ENCODE measurements around the gene NEB.
A peak's percentile ranks its signal among the peaks of the same experiment; 100 is the strongest.
"Not testable (repeated sequence)": the region's sequence is repeated elsewhere in the genome, so short reads cannot be mapped to it uniquely, and the experiment has no call there.

Gene NEB

GRCh38 chr2:151646512-151646911 is 87.8 kb downstream of the NEB start:
- DNase-seq (ENCODE audit: low spot score) = not testable (repeated sequence)

DNA sequence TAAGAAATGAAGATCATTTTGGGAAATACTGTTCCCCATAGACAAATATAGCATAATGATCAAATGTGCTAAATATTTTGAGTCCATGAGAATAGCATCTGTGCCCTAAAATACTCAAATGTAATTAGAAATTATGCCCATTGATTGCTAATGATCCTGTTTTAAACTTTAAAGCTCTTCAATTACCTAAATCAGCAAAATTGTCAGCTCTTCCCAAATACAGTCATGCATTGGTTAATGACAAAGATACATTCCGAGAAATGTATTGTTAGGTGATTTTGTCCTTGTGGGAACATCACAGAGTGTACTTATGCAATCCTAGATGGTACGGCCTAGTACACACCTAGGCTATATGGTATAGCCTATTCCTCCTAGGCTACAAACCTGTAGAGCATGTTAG is 89.7 kb downstream of the NEB start:
- no peak for DNase-seq (ENCODE audit: low spot score)

DNA sequence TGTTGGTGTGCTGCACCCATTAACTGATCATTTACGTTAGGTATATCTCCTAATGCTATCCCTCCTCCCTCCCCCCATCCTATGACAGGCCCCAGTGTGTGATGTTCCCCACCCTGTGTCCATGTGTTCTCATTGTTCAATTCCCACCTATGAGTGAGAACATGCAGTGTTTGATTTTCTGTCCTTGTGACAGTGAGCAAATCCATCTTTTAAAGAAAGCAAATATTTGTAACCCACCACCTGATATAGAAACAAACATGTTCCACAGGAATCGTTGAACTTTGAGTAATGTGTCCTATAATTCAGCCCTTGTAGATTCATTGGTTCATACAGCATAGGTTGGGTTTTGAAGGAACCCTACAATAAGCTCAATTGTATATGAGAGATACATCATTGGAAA is 92.4 kb downstream of the NEB start:
- DNase-seq (ENCODE audit: low spot score) = not testable (repeated sequence)

DNA sequence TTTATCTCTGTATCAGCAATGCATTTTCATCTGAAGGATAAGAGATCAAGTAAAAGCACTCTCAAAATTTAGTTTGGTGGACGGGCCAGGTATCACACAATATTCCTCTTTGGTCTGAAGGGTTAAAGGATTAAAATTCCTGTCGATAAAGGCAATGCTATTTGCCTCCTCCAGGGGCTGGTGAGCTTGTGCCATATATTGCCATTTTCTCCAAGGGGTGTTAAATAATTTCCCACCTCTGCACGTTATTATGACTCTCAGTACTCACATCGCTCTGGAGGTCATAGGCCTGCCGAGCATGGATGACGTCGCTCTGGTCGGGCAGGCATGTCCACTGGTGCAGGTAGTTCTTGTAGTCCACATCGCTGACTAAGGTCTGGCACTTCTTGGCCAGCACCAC is 94.2 kb downstream of the NEB start:
- no peak for DNase-seq (ENCODE audit: low spot score)

DNA sequence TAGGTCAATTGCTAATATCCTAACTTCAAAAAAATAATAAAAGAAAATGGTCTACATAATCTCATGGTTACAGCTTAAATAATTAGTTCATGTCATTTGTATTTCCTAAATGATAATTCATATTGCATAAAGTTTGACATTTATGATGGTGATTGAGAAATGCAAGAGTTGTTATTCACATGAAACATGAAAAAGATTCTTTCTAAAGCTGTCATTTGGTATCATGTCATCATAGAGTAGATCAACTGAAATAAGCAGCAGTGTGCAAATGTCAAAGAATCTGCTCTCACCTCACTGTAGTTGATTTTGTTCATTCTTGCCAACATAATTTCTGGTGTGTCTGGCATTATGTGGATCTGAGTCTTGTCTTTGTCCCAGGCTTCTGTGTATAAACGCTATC is 95.3 kb downstream of the NEB start:
- no peak for DNase-seq (ENCODE audit: low spot score)

DNA sequence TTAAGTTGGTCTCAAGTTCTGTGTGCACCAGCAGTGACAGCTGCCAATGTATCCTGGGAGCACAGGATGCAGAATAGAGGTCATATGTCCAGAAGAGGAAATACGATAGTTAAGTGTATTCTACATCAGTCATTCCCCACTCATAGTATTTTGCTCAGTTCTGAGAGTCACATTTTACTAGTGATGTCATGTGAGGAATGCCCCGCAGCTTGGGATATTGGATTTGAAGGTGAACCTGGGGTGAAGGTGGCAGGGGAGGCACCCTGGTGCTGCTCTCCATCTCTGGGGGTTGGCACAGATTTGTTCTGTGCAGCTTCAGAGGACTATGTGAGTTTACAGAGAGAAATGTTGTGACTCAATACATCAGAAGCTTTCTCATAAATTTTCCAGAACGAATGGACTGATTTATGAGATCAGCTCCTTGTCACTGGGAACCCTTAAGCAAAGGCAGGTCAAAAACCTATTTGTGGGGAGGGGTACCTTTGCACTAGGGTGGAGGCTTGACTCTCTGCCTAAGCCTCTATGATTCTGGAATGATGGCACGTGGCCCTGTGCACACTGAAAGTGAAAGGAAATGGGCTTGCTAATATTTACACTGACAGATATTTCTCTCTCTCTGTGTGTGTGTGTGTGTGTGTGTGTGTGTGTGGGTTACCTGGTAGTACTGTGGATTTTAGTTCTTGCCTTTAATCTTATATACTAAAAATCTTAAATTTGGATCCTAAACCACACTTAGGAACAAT is 95.9 kb downstream of the NEB start:
- DNase-seq (ENCODE audit: low spot score) = peak; percentile 37

DNA sequence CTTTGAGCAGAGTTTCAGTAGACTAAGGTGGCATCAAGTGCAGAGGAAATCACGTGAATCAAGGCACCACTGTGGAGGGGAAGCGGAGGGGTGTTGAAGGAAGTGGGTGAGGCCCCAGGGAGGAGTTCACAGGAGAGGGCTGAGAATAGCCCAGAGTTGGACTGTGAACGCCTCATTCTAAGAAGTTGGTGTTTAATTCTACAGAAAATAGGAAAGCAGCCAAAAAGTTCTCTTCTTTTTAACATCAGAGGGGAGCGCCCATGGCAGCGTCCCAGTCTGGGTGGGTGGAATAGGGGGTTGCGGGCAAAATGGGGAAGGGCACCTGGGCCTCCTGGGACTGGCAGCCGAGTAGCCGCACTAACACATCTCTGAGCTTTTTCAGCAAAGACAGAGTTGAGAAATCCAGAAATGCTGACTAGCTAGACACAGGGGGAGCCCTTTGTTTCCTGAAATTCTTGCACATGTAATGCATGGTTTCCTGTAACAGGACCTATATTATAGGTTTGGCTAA is 97.0 kb downstream of the NEB start:
- DNase-seq (ENCODE audit: low spot score) = peak; percentile 29

DNA sequence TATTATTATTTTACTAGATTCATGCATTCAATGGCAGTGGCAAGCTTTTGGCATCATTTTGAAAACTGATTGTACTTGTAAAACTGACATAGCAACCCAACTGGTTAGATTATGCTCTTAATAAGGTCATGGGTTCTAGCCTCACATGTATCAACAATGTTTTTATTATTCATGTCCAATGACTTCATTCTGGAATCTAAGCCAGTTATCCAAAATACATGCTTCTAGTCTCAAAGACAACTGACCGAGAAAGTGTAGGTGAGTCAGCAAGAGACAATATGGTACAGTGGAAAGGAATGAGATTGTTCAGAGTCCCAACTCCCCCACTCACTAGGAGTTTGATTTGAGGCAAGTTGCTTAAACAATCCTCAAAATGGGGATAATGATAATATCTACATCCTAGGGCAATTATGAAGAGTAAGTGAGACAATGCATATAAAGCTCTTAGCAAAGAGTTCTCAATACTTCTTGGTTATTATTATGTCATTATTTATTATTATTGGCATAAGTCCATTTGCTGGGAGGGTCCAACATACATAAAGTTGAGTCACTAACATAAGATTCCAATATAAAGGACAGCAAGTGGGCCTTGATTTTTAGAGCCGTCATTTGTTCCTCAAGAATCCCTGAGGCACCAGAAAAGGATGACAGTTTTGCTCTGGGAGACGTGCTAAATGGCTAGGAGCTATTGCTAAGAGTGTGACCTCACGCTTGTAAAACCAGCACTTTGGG is 99.4 kb downstream of the NEB start:
- no peak for DNase-seq (ENCODE audit: low spot score)

DNA sequence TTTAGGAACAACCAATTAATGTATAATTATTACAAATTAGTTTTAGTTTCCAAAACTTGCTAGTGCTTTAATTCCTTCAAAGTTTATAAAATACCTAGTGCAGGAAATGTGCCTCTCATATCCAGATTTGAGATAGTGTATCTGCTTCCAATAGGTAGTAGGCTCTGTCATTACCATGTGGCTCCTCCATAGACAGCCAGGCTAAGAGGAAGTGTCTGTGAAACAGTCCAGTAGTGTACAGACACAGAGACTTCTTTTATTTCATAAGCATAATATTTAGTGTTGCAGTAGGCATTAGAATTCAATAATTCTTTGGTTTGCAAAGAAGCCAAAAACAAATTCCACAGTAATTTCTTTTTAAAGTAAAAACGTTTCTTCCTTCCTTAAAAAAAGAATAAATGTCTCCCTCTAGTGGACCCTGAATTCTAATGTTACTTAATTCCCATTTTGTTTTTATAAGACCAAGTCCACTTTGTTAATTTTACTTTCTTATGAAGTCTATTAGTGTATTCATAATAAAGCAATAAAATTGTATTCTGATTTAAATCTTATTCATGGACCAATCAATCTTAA is 101.2 kb downstream of the NEB start:
- peak; percentile 50 for DNase-seq (ENCODE audit: low spot score)

GRCh38 chr2:151630372-151630771 is 103.9 kb downstream of the NEB start:
- DNase-seq (ENCODE audit: low spot score) = no peak

DNA sequence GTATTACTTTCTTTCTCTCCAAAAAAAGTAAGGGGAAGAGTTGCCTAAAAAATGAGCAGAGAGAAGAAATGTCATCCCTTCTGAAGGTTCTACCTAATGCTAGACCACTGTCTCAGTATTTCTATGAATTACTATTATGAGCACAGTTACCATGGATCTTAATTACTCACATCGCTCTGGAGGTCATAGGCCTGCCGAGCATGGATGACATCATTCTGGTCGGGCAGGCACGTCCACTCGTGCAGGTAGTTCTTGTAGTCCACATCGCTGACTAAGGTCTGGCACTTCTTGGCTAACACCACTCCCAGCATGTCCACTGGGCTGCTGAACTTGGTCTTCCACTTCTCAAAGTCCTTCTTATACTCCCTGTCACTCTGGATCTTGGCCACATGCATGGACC is 106.9 kb downstream of the NEB start:
- no peak for DNase-seq (ENCODE audit: low spot score)

GRCh38 chr2:151624271-151624670 is 110.0 kb downstream of the NEB start:
- no peak for DNase-seq (ENCODE audit: low spot score)

- DNase-seq (ENCODE audit: low spot score) = no peak
Measured at GRCh38 chr2:151623631-151624030, 110.6 kb downstream of the NEB start.

- no peak for DNase-seq (ENCODE audit: low spot score)
Measured at GRCh38 chr2:151620761-151621160, 113.5 kb downstream of the NEB start.

- no peak for DNase-seq (ENCODE audit: low spot score)
Measured at GRCh38 chr2:151619337-151619989, 114.8 kb downstream of the NEB start.

DNA sequence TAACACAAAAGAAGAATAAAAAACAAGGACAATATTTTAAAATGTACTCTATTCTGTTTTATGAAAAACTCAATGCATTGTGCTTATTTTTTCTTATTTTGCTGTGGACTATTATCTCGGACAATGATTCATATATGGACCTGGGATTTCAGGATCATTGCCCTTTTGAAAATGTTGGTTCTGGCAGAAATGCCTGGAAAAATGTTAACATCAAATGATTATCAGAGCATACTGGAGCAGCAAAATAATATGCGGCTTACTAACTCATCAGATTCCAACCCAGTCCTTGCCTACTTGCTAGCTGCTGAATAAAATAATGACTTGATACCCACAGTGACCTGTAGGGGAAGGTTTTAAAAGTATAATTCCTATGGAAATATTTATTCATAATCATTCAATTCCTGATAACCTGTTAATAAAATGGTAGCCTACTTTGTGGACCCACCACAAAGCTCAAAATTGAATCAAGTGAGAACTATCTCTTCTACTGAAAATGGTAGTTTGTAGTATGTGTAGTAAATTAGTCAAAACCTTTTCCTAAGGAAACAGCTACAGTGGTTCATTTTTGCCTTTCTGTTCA is 117.4 kb downstream of the NEB start:
- no peak for DNase-seq (ENCODE audit: low spot score)

- DNase-seq (ENCODE audit: low spot score) = no peak
Measured at GRCh38 chr2:151614606-151615306, 119.5 kb downstream of the NEB start.

DNA sequence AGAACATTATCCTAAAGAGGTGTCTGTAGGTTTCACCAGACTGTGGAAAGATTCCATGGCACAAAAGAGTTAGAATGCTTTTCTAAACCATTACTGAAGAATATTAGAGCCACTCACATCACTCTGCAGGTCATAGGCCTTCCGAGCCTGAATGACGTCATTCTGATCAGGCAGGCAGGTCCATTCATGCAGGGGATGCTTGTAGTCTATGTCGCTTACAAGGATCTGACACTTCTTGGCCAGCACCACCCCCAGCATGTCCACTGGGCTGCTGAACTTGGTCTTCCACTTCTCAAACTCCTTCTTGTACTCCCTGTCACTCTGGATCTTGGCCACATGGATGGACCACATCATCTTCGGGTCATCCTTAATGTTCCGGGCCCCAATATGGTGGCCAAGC is 120.1 kb downstream of the NEB start:
- no peak for DNase-seq (ENCODE audit: low spot score)

- no peak for DNase-seq (ENCODE audit: low spot score)
Measured at GRCh38 chr2:151611351-151611750, 122.9 kb downstream of the NEB start.

DNA sequence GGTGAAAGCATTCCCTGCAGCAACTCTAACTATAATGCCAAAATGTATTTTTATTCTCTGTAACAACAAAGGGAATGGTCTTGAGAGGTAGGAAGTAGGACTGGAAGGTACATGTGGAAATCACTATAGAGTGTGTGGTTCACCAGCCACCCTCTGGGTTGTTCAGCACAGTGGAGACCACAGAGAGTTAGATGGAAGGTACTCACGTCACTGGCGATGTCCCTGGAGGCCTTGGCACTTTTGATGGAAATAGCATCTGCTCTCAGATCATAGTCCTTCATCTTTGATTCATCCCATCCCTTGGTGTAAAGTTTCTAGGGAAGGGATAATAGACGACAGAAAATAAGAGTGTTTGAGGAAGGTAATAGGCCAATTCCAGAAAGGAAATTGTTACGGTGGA is 124.0 kb downstream of the NEB start:
- DNase-seq (ENCODE audit: low spot score) = no peak

DNA sequence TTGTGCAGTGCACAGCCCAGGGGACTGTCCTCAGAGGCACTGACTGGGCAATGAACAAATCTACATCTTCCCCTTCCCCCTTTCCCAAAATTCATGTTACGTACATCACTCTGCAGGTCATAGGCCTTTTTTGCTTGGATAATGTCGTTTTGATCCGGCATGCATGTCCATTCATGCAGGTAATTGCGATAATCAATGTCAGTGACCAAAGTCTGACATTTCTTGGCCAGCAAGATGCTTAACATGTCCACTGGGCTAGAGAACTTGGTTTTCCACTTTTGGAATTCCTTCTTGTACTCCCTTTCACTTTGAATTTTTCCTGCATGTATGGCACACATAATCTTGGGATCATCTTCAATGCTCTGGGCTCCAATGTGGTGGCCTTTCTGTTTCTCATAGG is 124.6 kb downstream of the NEB start:
- no peak for DNase-seq (ENCODE audit: low spot score)
